K562 (cell line): ENCODE data around the gene ENDOU. TPM values are rescaled to one million over a fixed set of nuclear protein-coding genes. Genes with fewer than 3 reads are reported as not detected.

Experiments used
- E2F3 ChIP-seq: fragments of 250-450 bp; sonication (Bioruptor Pico); IDR thresholded peaks from 2 replicates; pipeline ENCODE4 v1.4.0; 2020; ENCODE audit warnings: mild to moderate bottlenecking
- HMG20A ChIP-seq: fragments of 450-650 bp; formaldehyde crosslinking; conservative IDR thresholded peaks from 2 replicates; pipeline ENCODE4 v1.4.0; 2020; ENCODE audit warnings: mild to moderate bottlenecking, mixed read lengths
- HMGN3 ChIP-seq: IDR thresholded peaks from 2 replicates; pipeline ENCODE4 v1.6.1; 2011; ENCODE audit warnings: borderline replicate concordance, low read depth, mild to moderate bottlenecking, mixed read lengths, low read length; ENCODE audit not compliant: insufficient read length; ENCODE audit errors: extremely low read depth
- JUNB ChIP-seq: fragments of 450-650 bp; formaldehyde crosslinking; conservative IDR thresholded peaks from 2 replicates; pipeline ENCODE4 v1.4.0; 2020; ENCODE audit warnings: mild to moderate bottlenecking
- RFX5 ChIP-seq: IDR thresholded peaks from 2 replicates; pipeline ENCODE4 v1.6.1; 2011; ENCODE audit warnings: low read depth, mild to moderate bottlenecking, improper control_type of control experiment, low read length
- SRSF3 ChIP-seq: fragments of 200-400 bp; formaldehyde crosslinking; IDR thresholded peaks from 2 replicates; pipeline ENCODE4 v1.6.1; 2016; ENCODE audit warnings: mild to moderate bottlenecking, low read length, moderate library complexity; ENCODE audit not compliant: insufficient read depth
- TOE1 ChIP-seq, 2 experiments: fragments of 450-650 bp in 1 of 2; sonication (generic) in 1 of 2; formaldehyde crosslinking in 1 of 2; IDR thresholded peaks; 2 replicates each; pipeline versions ENCODE4 v1.7.1 to v1.8.0; 2016 to 2022; ENCODE audit warnings: borderline replicate concordance in 2 of 2, mild to moderate bottlenecking in 2 of 2, antibody characterized with exemption in 1 of 2, inconsistent platforms in 1 of 2, low read depth in 1 of 2, missing genetic modification reagents in 1 of 2, moderate library complexity in 1 of 2
- TRIM24 ChIP-seq, 2 experiments: fragments of 450-650 bp; IDR thresholded peaks; 2 replicates each; pipeline ENCODE4 v1.6.1; 2016
- ZC3H8 ChIP-seq: fragments of 450-650 bp; IDR thresholded peaks from 2 replicates; pipeline ENCODE4 v1.6.1; 2017
- polyA plus RNA-seq, 8 experiments: library from polyadenylated mRNA; depleted of rRNA in 4 of 8; stranded (reverse) in 5 of 8; unstranded in 3 of 8; fragments of >200 nt; fragmentation: Nextera tagmentation in 2 of 8; fragmentation: Illumina TruSeq in 1 of 8; extraction: Ambion mirVana in 2 of 8; extraction: Trizol in 1 of 8; gene quantifications; 2 replicates each; pipeline versions ENCODE4 v1.2.1 to v1.2.3, GENCODE V29; 2011 to 2014; ENCODE audit warnings: inconsistent platforms in 1 of 8, missing spikeins in 1 of 8
- total RNA-seq, 7 experiments: library from RNA; depleted of rRNA in 6 of 7; stranded (reverse); fragments of >200 nt in 6 of 7; fragmentation: Illumina TruSeq in 2 of 7; extraction: Trizol in 2 of 7; gene quantifications; 2 replicates each; pipeline versions ENCODE4 v1.2.1 to v1.2.3, GENCODE V29; 2011 to 2021; ENCODE audit warnings: low replicate concordance in 1 of 7
- TF ChIP-seq, protein P1 (sequence below), 3 experiments: IDR thresholded peaks in 2 of 3; conservative IDR thresholded peaks in 1 of 3; 2 replicates each; pipeline ENCODE4 v1.5.1; 2011 to 2012; ENCODE audit warnings: low read length in 3 of 3, mild to moderate bottlenecking in 3 of 3, control low read depth in 2 of 3, improper control_type of control experiment in 1 of 3, inconsistent platforms in 1 of 3, low read depth in 1 of 3, mixed read lengths in 1 of 3, moderate library complexity in 1 of 3; ENCODE audit not compliant: insufficient read depth in 2 of 3

ENDOU gene
- total and polyA plus RNA-seq, 9 of the 15 experiments (the other 6 are each of a cell fraction or from before 2014, with no cell fraction given): 0.03 TPM; not detected in 8

DNA sequence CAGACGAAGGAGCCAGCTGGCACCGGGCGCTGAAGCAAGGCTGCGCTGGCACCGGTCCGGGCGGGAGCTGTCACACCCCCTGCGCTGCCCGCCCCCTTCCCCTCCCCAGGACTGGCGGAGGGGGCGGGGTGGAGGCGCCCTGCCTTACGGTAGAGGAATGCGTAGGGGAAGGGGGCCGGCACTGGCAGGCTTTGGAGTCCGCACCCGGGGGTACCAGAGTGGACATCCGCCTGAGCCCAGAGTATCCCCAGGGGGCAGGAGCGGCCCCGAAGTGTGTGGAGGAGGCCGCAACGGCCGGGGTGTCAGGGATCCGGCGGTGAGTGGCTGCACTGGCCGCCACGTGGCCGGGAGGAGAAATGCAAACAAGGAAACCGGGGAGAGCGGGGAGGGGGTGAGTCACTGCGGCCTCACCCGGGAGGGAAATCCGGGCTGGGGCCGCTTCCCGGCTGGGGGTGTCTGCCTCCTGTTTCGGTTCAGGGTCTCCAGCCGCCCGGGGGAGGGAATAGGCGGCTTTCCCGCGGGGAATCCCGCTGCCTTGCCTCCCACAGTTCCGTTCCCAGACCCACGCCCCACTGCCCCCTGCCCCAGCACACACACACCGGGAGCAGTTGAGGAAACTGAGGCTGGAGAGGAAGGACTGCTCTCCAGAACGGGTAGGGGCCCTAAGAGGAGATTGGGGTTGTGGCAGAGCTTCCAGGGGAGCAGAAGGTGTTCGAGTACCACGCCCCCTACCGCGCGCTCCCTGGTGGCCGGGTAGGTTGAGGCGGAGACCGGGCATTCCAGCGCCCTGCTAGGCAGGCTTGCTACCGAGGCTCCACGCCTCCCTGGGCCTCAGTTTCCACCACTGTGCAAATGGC, 33.8 kb upstream of the ENDOU start, which contains the start of gene RAPGEF3 (continued):
- 0 out of 2 replicates have a peak, but pooled peaks have one; percentile 68 for TF ChIP-seq TOE1 (IDR thresholded peaks at IDR 0.05; ENCODE audit: borderline replicate concordance)
- no peak for TF ChIP-seq TOE1 (CRISPR knock-in tag; IDR thresholded peaks at IDR 0.05; ENCODE audit: borderline replicate concordance, low read depth)
- peak; percentile 74 for TF ChIP-seq HMGN3
- TF ChIP-seq TRIM24 (IDR thresholded peaks at IDR 0.05): no peak
- no peak for TF ChIP-seq RFX5
- no peak for TF ChIP-seq SRSF3
- TF ChIP-seq E2F3 (CRISPR knock-in tag): 0 out of 2 replicates have a peak, but pooled peaks have one; percentile 30
- no peak for TF ChIP-seq ZC3H8
- TF ChIP-seq JUNB (CRISPR knock-in tag): peak; percentile 43; the same call in 1 of the 2 replicates
- TF ChIP-seq, protein P1, sequence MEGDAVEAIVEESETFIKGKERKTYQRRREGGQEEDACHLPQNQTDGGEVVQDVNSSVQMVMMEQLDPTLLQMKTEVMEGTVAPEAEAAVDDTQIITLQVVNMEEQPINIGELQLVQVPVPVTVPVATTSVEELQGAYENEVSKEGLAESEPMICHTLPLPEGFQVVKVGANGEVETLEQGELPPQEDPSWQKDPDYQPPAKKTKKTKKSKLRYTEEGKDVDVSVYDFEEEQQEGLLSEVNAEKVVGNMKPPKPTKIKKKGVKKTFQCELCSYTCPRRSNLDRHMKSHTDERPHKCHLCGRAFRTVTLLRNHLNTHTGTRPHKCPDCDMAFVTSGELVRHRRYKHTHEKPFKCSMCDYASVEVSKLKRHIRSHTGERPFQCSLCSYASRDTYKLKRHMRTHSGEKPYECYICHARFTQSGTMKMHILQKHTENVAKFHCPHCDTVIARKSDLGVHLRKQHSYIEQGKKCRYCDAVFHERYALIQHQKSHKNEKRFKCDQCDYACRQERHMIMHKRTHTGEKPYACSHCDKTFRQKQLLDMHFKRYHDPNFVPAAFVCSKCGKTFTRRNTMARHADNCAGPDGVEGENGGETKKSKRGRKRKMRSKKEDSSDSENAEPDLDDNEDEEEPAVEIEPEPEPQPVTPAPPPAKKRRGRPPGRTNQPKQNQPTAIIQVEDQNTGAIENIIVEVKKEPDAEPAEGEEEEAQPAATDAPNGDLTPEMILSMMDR (IDR thresholded peaks at IDR 0.05 in 2 of 3, conservative IDR thresholded peaks at IDR 0.05 in 1 of 3; ENCODE audit: insufficient read depth in 2 of 3, low read depth in 1 of 3, low read length in 3 of 3): peak; percentile 58 to 86 (median 68)
- no peak for TF ChIP-seq HMG20A (CRISPR knock-in tag)
- TF ChIP-seq, all 486 proteins: peak for 99
